ENCODE measurements around the gene UGT1A1.
"Not testable (repeated sequence)": the region's sequence is repeated elsewhere in the genome, so short reads cannot be mapped to it uniquely, and the experiment has no call there.

Gene UGT1A1

GRCh38 chr2:233743464-233744259, 16.4 kb upstream of the UGT1A1 start:
- no peak overlapping the region for H3K9ac ChIP-seq (ENCODE audit: low read length in 5 of 5)
- peaks cover 0 to 2% (median 0%) of the 10 kb centered on the region in 5 donors for H3K9me3 ChIP-seq (ENCODE audit: control insufficient read depth in 5 of 5, low read length in 5 of 5)
- H3K36me3 ChIP-seq (ENCODE audit: control insufficient read depth in 5 of 5, insufficient read depth in 5 of 5, low read length in 5 of 5), result no peaks in the 10 kb centered on the region
- no peak overlapping the region for H3K27ac ChIP-seq (ENCODE audit: low read depth, low read length)
- H3K4me1 ChIP-seq (ENCODE audit: control insufficient read depth in 5 of 5, insufficient read depth in 5 of 5, low read length in 5 of 5), result no peaks in the 10 kb centered on the region
- H3K4me3 ChIP-seq (ENCODE audit: low read depth in 1 of 5, low read length in 5 of 5), result no peak overlapping the region
- H3K27me3 ChIP-seq (ENCODE audit: control insufficient read depth in 5 of 5, insufficient read depth in 4 of 5, low read length in 5 of 5), result peaks cover 0 to 2% (median 0%) of the 10 kb centered on the region in 5 donors

- Histone ChIP-seq H3K36me3 (ENCODE audit: control insufficient read depth in 5 of 5, insufficient read depth in 5 of 5, low read length in 5 of 5) (no peaks in the 10 kb centered on the region), H3K9me3 (ENCODE audit: control insufficient read depth in 5 of 5, low read length in 5 of 5) (peaks cover 0 to 2% (median 0%) of the 10 kb centered on the region in 5 donors), H3K4me1 (ENCODE audit: control insufficient read depth in 5 of 5, insufficient read depth in 5 of 5, low read length in 5 of 5) (no peaks in the 10 kb centered on the region), H3K27ac (ENCODE audit: low read depth, low read length) (no peak overlapping the region), H3K9ac (ENCODE audit: low read length in 5 of 5) (no peak overlapping the region), H3K27me3 (ENCODE audit: control insufficient read depth in 5 of 5, insufficient read depth in 4 of 5, low read length in 5 of 5) (peaks cover 0 to 2% (median 0%) of the 10 kb centered on the region in 5 donors), H3K4me3 (ENCODE audit: low read depth in 1 of 5, low read length in 5 of 5) (no peak overlapping the region)
Observed at GRCh38 chr2:233745073-233745755, 14.9 kb upstream of the UGT1A1 start.

- H3K4me3 ChIP-seq (ENCODE audit: low read depth in 1 of 5, low read length in 5 of 5); H3K9ac ChIP-seq (ENCODE audit: low read length in 5 of 5); H3K27ac ChIP-seq (ENCODE audit: low read depth, low read length); H3K36me3 ChIP-seq (ENCODE audit: control insufficient read depth in 5 of 5, insufficient read depth in 5 of 5, low read length in 5 of 5); H3K27me3 ChIP-seq (ENCODE audit: control insufficient read depth in 5 of 5, insufficient read depth in 4 of 5, low read length in 5 of 5); H3K4me1 ChIP-seq (ENCODE audit: control insufficient read depth in 5 of 5, insufficient read depth in 5 of 5, low read length in 5 of 5); H3K9me3 ChIP-seq (ENCODE audit: control insufficient read depth in 5 of 5, low read length in 5 of 5): not testable (repeated sequence)
Observed at GRCh38 chr2:233745838-233746237, 14.2 kb upstream of the UGT1A1 start.

GRCh38 chr2:233746475-233747282, 13.4 kb upstream of the UGT1A1 start:
- peaks cover 0 to 7% (median 2%) of the 10 kb centered on the region in 5 donors for H3K9me3 ChIP-seq (ENCODE audit: control insufficient read depth in 5 of 5, low read length in 5 of 5)
- H3K4me1 ChIP-seq (ENCODE audit: control insufficient read depth in 5 of 5, insufficient read depth in 5 of 5, low read length in 5 of 5), result no peaks in the 10 kb centered on the region
- no peak overlapping the region for H3K4me3 ChIP-seq (ENCODE audit: low read depth in 1 of 5, low read length in 5 of 5)
- no peaks in the 10 kb centered on the region for H3K36me3 ChIP-seq (ENCODE audit: control insufficient read depth in 5 of 5, insufficient read depth in 5 of 5, low read length in 5 of 5)
- no peaks in the 10 kb centered on the region for H3K27me3 ChIP-seq (ENCODE audit: control insufficient read depth in 5 of 5, insufficient read depth in 4 of 5, low read length in 5 of 5)
- H3K27ac ChIP-seq (ENCODE audit: low read depth, low read length), result no peak overlapping the region
- no peak overlapping the region for H3K9ac ChIP-seq (ENCODE audit: low read length in 5 of 5)

- no peak overlapping the region for H3K4me3 ChIP-seq (ENCODE audit: low read depth in 1 of 5, low read length in 5 of 5)
- H3K9ac ChIP-seq (ENCODE audit: low read length in 5 of 5), result no peak overlapping the region
- H3K36me3 ChIP-seq (ENCODE audit: control insufficient read depth in 5 of 5, insufficient read depth in 5 of 5, low read length in 5 of 5), result no peaks in the 10 kb centered on the region
- no peak overlapping the region for H3K27ac ChIP-seq (ENCODE audit: low read depth, low read length)
- H3K27me3 ChIP-seq (ENCODE audit: control insufficient read depth in 5 of 5, insufficient read depth in 4 of 5, low read length in 5 of 5), result no peaks in the 10 kb centered on the region
- peaks cover 0 to 7% (median 2%) of the 10 kb centered on the region in 5 donors for H3K9me3 ChIP-seq (ENCODE audit: control insufficient read depth in 5 of 5, low read length in 5 of 5)
- no peaks in the 10 kb centered on the region for H3K4me1 ChIP-seq (ENCODE audit: control insufficient read depth in 5 of 5, insufficient read depth in 5 of 5, low read length in 5 of 5)
Observed at GRCh38 chr2:233747283-233747544, 12.9 kb upstream of the UGT1A1 start.

- H3K9me3 ChIP-seq (ENCODE audit: control insufficient read depth in 5 of 5, low read length in 5 of 5); H3K4me1 ChIP-seq (ENCODE audit: control insufficient read depth in 5 of 5, insufficient read depth in 5 of 5, low read length in 5 of 5); H3K27ac ChIP-seq (ENCODE audit: low read depth, low read length); H3K9ac ChIP-seq (ENCODE audit: low read length in 5 of 5); H3K27me3 ChIP-seq (ENCODE audit: control insufficient read depth in 5 of 5, insufficient read depth in 4 of 5, low read length in 5 of 5); H3K4me3 ChIP-seq (ENCODE audit: low read depth in 1 of 5, low read length in 5 of 5); H3K36me3 ChIP-seq (ENCODE audit: control insufficient read depth in 5 of 5, insufficient read depth in 5 of 5, low read length in 5 of 5): not testable (repeated sequence)
Observed at GRCh38 chr2:233750689-233751088, 9.4 kb upstream of the UGT1A1 start.

GRCh38 chr2:233751212-233752009, 8.7 kb upstream of the UGT1A1 start:
- H3K9ac ChIP-seq (ENCODE audit: low read length in 5 of 5); H3K9me3 ChIP-seq (ENCODE audit: control insufficient read depth in 5 of 5, low read length in 5 of 5); H3K27ac ChIP-seq (ENCODE audit: low read depth, low read length); H3K27me3 ChIP-seq (ENCODE audit: control insufficient read depth in 5 of 5, insufficient read depth in 4 of 5, low read length in 5 of 5); H3K4me1 ChIP-seq (ENCODE audit: control insufficient read depth in 5 of 5, insufficient read depth in 5 of 5, low read length in 5 of 5); H3K4me3 ChIP-seq (ENCODE audit: low read depth in 1 of 5, low read length in 5 of 5); H3K36me3 ChIP-seq (ENCODE audit: control insufficient read depth in 5 of 5, insufficient read depth in 5 of 5, low read length in 5 of 5): not testable (repeated sequence)

- Histone ChIP-seq H3K9ac (ENCODE audit: low read length in 5 of 5) (no peak overlapping the region), H3K9me3 (ENCODE audit: control insufficient read depth in 5 of 5, low read length in 5 of 5) (peaks cover 0 to 5% (median 2%) of the 10 kb centered on the region in 5 donors), H3K36me3 (ENCODE audit: control insufficient read depth in 5 of 5, insufficient read depth in 5 of 5, low read length in 5 of 5) (no peaks in the 10 kb centered on the region), H3K27me3 (ENCODE audit: control insufficient read depth in 5 of 5, insufficient read depth in 4 of 5, low read length in 5 of 5) (no peaks in the 10 kb centered on the region), H3K27ac (ENCODE audit: low read depth, low read length) (no peak overlapping the region), H3K4me3 (ENCODE audit: low read depth in 1 of 5, low read length in 5 of 5) (no peak overlapping the region), H3K4me1 (ENCODE audit: control insufficient read depth in 5 of 5, insufficient read depth in 5 of 5, low read length in 5 of 5) (no peaks in the 10 kb centered on the region)
Observed at GRCh38 chr2:233754872-233755611, 5.0 kb upstream of the UGT1A1 start.

GRCh38 chr2:233756429-233757081, 3.5 kb upstream of the UGT1A1 start:
- Histone ChIP-seq H3K27me3 (ENCODE audit: control insufficient read depth in 5 of 5, insufficient read depth in 4 of 5, low read length in 5 of 5) (no peaks in the 10 kb centered on the region), H3K4me1 (ENCODE audit: control insufficient read depth in 5 of 5, insufficient read depth in 5 of 5, low read length in 5 of 5) (no peaks in the 10 kb centered on the region), H3K4me3 (ENCODE audit: low read depth in 1 of 5, low read length in 5 of 5) (no peak overlapping the region), H3K27ac (ENCODE audit: low read depth, low read length) (no peak overlapping the region), H3K36me3 (ENCODE audit: control insufficient read depth in 5 of 5, insufficient read depth in 5 of 5, low read length in 5 of 5) (no peaks in the 10 kb centered on the region), H3K9ac (ENCODE audit: low read length in 5 of 5) (no peak overlapping the region), H3K9me3 (ENCODE audit: control insufficient read depth in 5 of 5, low read length in 5 of 5) (no peaks in the 10 kb centered on the region)
